MM.1S (cell line): ENCODE results near the gene NIPBL.

Source experiments
- CTCF ChIP-seq: fragments of 300-600 bp; sonication (generic); IDR thresholded peaks from 2 replicates; pipeline ENCODE4 v1.5.1; 2016; ENCODE audit warnings: antibody characterized with exemption, low read length, mixed read lengths
- EZH2phosphoT487 ChIP-seq: fragments of 300-600 bp; sonication (generic); IDR thresholded peaks from 2 replicates; pipeline ENCODE4 v1.6.1; 2018; ENCODE audit warnings: antibody characterized with exemption, low read length

- TF ChIP-seq CTCF (no peak), EZH2phosphoT487 (no peak)
Observed at GRCh38 chr5:36877667-36878391, 1.3 kb downstream of the NIPBL start.
